GM20431 (cell line): Measurements from ENCODE around the gene MBD3L2B.

Experiments used
- in situ Hi-C: fragments of 300-500 bp; cut with MseI, MboI; formaldehyde crosslinking; loops from one replicate; pipeline ENCODE4 v1.15.0; 2020; ENCODE audit warnings: low sequenced_read_pairs; ENCODE audit not compliant: unreplicated experiment

MBD3L2B gene

DNA sequence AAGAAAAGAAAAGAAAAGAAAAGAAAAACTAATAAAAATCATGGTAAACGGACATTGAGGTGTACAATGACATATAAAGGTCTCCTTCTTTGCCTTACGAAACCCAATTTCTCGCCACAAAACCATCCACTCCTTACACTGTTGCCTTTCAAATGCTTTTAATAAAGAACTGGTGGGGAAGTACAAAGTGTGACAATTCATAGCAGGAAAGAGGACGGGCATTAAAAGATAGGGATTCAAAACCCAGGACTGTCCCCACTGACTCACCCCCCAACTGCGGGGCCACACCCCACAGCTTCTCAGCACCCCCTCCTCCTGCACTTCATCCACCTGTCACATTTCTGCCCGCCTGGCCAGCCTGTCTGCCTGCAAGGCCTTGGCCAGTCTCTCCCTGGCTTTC is 2.4 kb downstream of the MBD3L2B start:
- in situ Hi-C loops = no loop called here

- in situ Hi-C loops = no loop called here
These were observed 7.6 kb downstream of the MBD3L2B start for GRCh38 chr19:7013678-7014077.

DNA sequence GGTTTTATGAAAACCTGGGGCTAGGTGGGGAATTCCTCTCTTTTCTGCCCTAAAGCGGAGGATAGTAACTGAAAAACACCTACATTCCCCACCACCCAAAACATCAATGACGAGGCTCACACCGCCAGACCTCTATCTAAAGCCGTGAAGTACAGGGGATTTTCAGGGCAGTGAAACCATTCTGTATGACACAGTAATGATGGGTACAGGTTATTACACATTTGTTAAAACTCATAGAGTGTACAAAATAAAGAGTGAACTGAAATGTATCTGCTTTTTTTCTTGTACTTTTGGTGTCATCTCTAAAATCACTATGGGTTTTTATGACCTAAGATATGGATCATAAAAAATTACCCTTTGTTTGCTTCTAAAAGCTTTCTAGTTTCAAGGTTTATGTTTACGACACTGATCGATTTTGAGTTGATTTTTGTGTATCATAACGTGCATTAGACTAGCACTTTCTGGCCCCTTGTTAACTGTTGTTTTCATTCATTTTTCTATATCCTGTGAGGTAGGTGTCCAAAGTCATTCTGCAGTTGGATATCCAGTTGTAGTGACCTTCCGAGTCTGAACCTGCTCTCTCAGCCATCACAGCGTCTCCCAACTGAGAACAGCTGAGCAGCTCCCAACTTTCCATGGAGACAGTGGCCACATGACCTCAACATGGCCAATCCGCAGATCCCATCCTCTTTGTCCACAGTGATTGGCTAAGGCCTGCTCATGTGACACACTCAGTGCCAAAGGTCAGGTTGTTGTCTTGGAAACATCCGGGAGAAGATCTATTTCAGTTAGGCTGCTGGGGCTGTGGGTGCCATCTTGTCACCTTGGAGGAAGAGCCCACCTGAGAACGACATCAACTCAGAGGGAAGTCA is 10.3 kb downstream of the MBD3L2B start:
- in situ Hi-C loops = no loop called here

DNA sequence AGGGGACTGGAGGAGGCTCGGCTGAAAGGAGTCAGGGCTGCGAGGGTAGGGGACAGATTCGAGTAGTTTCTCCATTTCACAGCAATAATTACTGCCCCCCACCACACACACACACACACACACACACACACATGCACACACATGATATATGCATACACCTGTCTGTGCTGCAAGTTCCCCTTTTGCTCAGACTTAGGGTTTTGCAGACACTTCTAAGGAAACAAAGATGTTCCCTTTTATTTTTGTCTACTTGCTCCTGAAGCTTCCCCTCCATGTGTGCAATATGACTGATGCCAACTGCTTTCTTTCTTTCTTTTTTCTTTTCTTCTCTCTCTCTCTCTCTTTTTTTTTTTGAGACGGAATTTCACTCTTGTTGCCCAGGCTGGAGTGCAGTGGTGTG is 13.4 kb downstream of the MBD3L2B start:
- in situ Hi-C loops = no loop called here

DNA sequence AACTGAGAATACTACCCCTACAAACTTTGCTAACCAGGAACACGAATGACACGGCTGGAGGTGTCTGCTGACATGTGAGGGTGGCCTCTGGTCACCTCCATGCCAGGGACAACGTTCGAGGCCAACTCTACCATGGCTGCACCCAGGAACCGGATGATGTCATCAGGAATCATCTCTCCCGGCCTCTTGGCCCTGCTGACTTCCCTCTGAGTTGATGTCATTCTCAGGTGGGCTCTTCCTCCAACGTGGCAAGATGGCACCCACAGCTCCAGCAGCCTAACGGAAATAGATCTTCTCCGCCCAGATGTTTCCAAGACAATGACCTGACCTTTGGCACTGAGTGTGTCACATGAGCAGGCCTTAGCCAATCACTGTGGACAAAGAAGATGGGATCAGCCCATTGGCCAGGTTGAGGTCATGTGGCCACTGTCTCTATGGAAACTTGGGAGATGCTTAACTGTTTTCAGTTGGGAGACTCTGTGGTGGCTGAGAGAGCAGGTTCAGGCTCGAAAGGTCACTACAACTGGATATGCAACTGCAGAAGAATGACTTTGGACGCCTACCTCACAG is 15.0 kb downstream of the MBD3L2B start:
- in situ Hi-C loops = no loop called here

DNA sequence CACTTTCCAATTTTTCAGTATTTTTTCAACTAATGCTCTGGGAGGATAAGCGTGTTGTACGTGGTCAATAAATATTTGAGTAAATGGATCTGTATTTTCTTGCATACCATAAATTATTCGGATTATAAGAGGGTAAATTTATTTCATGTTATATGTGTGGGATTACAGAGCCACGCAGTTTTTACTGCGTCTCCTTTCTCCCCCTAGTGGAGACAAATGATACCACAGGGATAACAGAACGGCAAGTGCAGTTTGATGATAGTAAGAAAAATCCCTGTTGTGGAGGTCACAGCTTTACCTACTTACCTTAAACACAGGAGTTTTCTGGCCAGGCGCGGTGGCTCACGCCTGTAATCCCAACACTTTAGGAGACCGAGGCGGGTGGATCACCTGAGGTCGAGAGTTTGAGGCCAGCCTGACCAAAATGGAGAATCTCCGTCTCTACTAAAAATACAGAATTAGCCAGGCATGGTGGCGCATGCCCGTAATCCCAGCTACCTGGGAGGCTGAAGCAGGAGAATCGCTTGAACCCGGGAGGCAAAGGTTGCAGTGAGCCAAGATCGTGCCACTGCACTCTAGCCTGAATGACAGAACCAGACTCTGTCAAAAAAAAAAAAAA is 16.8 kb downstream of the MBD3L2B start:
- in situ Hi-C loops = no loop called here

- in situ Hi-C loops = no loop called here
These were observed 20.4 kb downstream of the MBD3L2B start for GRCh38 chr19:7000816-7001215.

- in situ Hi-C loops = no loop called here
These were observed 20.9 kb downstream of the MBD3L2B start for GRCh38 chr19:7000333-7000732.

DNA sequence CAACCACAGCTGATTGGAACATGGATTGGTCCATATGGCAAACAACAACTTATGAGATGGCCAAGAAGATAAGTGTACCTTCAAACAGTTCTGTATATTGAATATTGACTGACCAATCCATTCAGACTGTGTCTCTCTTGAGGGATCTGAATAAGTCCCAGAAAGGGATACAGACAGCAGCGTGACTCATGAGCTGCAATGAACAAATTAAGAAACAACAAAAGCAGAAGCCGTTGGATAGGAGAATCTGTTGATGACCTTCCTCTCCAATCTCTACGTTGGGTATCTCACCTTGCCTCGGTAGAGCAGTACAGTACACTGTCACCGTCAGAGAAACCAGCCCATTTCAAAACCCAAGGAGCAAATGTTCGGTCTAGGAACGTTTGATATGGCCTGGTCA is 21.3 kb downstream of the MBD3L2B start:
- in situ Hi-C loops = no loop called here

DNA sequence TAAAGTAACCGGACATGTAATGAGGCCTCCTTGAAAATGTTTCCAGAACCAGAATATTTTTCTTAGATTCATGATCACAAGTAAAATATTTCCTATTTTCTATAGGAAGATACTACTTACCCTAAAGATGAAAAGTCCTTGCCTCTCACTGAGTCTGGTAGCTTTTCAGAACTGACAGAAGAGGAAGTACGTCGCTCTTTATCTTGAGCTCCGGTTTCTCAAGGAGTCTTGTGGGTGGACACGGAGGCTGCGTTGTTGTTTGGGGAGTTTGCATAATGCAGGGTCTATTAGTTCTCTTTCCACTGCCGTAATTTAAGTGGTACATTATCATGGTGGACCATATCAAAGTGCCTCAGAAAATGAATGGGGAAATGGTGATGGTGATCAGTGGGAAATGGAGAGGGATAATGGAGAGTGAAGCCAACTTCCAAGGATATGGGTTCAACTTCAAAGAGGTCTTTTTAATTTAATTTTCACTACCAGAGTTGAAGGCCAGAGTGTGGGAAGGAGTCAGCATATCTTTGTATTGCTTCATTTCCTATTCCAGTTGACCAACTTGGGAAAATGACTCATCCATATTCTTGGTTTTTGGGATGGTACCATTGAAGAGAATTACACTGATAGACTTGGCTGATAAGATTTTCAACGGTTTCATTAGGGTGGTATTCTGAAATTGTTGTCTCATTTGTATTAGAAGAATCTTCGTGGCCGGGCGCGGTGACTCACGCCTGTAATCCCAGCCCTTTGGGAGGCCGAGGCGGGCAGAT is 23.4 kb downstream of the MBD3L2B start:
- in situ Hi-C loops = no loop called here

DNA sequence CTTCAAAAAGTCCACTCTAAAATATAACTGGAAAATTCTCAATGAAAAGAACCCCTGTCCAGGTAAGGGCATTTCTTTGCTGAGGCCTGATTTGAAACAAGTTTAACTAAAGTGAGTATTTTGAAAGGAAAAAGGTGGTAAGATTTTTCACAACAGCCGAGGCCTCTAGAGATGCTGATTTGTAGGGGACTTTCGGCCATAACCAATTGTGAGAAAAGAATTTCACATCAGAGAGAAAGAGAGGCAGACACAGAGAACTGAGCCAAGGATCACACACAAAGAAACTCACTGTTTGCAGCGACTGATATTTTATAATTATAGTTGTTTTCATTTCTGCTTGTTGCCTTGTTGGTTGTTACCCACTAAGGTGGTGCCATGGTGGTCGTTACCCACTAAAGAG is 24.4 kb downstream of the MBD3L2B start:
- in situ Hi-C loops = no loop called here

- in situ Hi-C loops = no loop called here
These were observed 26.2 kb downstream of the MBD3L2B start for GRCh38 chr19:6995054-6995453.

DNA sequence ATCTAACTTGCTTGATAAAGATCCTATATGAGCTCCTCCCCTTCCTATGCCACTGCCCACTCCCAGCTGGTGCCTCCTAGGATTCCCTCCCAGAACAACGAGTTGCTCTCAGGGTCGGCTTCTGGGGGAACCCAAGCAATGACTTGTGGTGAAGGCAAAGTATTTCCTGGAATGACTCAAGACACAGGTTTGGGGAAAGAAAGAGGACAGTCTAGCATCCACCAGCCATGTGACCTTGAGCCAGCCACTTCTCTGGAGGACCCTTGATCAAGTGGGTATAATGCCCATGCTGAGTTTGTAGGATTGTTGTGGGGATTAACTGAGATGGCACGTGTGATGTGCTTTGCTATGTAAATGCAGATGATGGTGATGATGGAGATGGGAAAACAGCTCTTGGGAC is 33.0 kb downstream of the MBD3L2B start:
- in situ Hi-C loops = no loop called here

DNA sequence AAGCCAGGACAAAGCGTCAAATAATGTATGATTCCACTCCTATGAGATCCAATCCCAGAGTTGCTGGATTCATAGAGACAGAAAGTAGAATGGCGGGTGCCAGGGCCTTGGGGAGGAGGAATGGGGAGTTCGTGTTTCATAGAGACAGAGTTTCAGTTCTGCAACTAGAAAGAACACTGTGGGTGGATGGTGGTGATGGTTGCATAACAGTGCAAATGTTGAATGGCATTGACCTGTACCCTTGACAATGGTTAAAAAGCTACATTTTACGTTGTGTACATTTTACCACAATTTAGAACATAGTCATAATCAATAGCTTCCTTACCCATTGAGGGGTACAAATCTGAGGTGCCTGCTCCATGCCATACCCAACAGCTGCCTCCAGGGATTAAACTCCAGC is 33.4 kb downstream of the MBD3L2B start:
- in situ Hi-C loops = no loop called here

- in situ Hi-C loops = no loop called here
These were observed 37.8 kb downstream of the MBD3L2B start for GRCh38 chr19:6983448-6983847.

DNA sequence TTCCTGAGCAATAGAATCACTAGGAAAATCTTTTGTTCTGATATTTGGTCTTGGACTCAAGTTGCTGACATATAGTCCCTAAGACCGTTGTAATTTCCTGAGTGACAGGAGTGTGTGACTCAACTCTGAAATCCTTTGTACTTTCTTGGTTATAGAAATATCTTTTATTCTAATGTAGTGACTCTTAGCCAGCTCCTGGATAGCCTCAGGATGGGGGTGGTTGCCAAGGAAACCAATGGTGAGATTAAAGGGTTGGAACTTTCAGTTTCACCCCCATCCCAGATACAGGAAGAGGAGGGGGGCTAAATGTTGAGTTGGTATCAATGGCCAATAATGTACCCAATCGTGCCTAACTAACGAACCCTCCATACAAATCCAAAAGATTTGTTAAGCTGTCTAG is 41.8 kb downstream of the MBD3L2B start:
- in situ Hi-C loops = no loop called here

DNA sequence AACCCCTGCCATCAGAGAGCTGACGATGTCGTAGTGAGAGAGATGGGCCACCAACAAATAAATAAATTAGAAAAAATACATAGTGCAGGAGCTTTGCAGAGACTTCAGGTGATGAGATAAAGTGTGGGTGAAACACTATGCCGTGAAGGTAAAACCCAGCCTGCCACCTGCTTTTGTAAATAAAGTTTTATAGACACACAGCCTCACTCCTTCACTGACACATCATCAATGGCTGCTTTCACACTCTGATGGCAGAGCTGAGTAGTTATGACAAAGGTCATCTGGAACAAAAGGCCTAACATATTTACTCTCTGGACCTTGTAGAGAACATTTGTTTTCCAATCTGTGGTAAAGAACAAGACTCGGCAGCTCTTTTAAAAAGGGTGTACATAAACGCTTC is 45.0 kb downstream of the MBD3L2B start:
- in situ Hi-C loops = no loop called here

GRCh38 chr19:6971366-6971765 is 49.9 kb downstream of the MBD3L2B start:
- in situ Hi-C loops = no loop called here

DNA sequence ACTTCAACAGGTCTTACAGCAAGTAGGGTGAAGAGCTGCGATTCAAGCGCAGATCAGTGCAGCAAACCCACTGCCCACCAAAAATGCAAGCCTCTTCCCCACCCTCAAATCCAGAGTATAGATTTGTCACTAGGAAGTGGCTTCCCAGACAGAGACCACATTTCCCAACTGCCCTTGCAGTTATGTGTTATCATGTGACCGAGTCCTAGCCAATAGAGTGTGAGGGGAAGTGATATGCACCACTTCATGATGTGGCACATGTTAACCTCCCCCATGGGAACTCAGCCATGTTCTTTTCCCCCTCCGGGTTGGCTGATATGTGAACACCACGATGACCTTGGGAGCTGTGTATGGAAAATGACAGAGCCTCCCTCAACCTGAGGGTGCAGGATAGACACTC is 50.8 kb downstream of the MBD3L2B start:
- in situ Hi-C loops = no loop called here

DNA sequence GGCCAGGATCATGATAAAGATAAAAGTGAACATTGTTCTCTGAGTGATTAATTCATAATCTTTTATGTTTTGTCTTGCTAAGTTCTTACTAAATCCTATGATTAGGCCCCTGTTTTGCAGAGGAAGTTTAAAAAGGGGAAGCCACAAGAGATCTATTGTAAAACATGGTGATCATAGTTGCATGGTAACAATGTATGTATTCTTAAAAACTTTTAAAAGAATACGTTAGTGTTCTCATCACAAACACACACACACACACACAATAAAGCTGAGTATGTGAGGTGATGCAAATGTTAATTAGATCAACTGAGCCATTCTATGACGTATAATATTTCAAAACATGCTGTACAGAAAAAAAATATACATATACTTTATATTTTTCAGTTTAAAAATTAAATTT is 51.2 kb downstream of the MBD3L2B start:
- in situ Hi-C loops = no loop called here

GRCh38 chr19:6969490-6969889 is 51.7 kb downstream of the MBD3L2B start:
- in situ Hi-C loops = no loop called here
